Kidney tubule cell (primary cell): ENCODE data around the gene ZFP42.
"Not testable (repeated sequence)": the region's sequence is repeated elsewhere in the genome, so short reads cannot be mapped to it uniquely, and the experiment has no call there.

Source experiments
- DNase-seq: peaks from one replicate; pipeline ENCODE4 v3.0.0-alpha.2; 2018; ENCODE audit warnings: low spot score

Gene ZFP42

DNA sequence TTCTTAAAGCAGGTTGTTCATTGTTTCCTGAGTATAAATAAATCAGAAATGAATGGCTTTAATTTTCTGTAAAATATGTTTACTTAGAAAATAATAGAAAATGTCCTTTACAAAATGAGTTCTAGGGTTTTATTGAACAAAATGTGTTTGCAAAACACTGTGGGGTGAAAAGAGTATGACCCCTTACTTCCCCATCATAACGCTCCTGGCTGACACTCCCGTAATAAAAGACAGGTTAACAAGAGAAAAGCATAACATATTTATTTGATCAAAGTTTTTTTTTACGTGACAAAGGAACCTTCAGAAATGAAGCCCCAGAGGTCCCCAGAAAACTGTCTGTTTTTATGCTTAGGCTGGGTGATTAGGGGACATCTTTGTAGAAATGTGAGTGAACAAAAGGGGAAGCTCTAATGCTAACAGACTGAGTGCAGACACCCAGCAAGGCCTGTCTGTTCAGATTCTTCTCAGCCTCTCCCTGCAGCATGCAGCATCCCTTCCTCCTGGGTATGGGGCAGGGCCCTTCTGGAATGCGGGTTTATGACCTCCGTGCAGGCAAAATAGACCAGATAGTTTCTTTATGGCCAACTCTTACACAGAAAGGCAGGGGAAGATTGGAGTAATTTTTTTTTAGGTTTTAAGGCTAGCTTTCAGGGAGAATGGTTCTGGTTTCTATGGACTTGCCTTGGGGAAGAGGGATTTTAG lies 26.1 kb downstream of the ZFP42 start:
- DNase-seq: no peak

DNA sequence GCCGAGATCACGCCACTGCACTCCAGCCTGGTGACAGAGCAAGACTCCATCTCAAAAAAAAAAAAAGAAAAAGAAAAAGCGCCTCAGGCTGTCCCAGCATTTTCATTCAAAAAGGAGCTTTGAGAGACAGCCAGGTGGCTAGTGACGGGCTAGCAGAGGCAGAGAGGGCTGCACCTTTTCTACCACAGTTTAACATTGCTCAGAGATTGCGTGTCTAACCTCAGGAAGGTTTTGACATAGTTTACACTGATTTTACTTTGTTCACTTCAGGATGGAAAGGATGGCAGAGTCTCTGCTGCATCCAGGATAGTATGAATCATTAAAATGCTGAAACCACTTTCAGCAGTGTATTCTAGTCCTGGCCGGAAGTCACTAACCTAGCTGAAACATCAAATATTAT lies 28.1 kb downstream of the ZFP42 start:
- no peak for DNase-seq

DNA sequence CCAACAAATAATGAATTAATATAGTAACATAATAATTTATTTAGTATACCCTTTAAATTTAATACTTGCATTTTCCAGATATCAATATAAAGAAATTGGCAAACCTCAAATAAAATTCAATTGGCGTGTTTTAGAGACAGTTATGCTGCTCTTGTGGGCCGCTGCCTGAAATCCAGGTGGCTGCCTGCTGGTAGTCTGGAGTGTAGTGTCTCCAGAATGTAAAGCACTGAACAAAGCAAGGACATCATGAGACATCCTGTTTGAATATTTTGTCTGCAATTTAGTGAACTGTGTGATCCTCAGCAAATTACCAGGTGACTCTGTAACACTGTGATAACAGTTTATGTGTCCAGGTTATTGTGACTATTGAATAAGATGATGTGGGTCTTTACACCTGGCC lies 29.9 kb downstream of the ZFP42 start:
- DNase-seq: no peak

DNA sequence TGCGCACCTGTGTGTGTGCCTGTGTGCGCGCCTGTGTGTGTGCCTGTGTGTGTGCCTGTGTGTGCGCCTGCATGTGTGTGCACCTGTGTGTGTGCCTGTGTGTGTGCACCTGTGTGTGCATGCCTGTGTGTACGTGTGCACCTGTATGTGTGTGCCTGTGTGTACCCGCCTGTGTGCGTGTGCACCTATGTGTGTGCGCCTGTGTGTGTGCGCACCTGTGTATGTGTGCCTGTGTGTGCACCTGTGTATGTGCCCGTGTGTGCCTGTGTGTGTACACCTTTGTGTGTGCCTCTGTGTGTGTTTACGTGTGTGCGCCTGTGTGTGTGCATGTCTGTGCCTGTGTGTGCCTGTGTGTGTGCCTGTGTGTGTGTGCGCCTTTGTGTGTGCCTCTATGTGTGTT lies 33.5 kb downstream of the ZFP42 start:
- DNase-seq: no peak

DNA sequence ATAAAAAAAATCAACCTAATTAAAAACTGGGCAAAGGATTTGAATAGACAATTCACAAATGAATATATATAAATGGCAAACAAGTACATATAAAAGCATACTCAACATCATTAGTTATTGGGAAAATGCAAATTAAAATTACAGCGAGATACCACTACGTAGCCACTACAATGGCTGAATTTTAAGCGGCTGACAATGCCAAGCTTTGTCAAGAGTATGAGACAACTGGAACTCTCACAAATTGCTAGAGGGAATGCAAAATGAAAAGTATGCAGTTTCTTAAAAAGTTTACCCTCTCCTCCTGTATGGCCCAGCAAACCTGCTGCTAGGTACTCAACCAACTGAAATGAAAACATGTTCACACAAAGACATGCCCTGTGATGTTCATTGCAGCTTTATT lies 34.8 kb downstream of the ZFP42 start:
- no peak for DNase-seq

DNA sequence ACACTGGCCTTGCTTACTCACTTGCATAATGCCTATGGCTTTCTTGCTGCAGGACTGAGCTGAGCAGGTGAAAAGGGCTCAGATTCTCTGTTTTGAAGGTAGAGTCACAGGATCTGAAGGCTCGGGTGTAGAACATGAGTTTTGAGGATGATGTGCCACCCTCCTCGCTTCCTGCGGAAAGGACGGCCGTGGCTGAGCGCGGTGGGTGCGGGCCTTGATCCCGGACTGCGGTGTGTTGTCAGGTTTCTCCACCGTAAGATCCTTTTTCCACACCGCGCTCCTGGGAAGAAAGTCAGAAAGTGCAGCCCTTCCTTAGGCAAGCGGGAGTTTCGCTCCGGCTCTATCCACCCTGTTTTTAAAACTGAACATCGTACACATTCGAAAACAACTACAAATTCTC lies 36.2 kb downstream of the ZFP42 start:
- no peak for DNase-seq

DNA sequence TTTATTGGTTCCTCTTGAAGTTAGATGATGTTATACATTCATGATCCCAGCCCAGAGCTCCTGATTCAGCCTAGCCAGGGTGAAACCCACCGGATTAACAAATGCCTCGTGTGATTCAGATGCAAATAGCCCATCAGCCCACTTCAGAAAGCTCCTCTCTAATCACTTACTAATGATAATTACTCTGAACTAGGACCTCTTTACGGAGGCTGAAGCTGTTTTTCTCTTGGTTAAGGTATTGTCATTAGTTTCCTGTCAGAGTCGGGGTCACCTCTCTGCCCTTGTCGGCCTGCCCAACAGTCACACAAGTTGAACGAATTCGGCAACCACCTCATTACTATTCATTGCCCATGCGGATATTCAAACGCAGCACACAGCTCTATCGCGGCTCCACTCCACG lies 36.6 kb downstream of the ZFP42 start:
- no peak for DNase-seq

DNA sequence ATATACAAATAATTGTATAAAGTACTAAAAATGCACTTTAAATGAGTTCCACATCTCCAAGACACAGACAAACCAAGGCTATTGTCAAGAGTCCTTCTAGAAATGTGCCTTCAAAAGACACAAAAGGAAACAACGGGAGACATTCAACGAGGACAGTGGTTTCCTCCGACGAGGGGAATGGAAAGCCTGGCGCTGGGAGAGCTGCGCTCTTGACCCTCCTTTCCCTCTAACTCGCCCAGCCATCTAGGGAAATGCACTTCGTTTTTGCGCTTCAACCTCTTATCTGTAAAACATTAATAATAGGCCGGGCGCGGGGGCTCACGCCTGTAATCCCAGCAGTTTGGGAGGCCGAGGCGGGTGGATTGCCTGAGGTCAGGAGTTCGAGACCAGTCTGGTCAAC lies 37.0 kb downstream of the ZFP42 start:
- DNase-seq: no peak

DNA sequence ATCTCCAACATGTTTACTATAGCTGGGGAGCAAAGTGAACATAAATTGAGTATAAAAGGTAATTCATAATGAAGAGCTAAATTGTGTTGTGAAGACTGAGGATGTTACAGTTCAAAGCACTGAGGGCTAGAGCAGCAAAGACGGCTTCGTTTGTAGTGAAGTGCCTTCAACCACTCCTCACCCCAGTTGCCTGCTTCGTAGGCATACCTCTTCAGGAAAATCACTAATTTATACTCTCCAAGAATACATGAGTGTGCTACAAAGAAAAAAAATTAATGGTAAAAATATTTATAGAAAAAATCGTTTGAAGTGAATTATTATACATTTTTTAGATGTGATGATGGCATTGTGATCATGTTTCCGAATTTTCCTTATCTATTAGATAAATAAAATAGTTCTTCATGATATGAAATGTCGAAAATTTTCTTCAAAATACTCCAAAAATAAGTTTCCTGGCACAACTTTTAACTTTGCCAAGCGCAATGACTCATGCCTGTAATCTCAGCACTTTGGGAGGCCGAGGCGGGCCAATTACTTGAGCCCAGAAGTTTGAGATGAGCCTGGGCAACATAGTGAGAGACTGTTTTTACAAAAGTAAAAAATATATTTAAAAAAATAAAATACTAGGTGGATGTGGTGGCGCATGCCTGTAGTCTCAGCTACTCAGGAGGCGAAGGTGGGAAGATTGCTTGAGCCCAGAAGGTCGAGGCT lies 41.6 kb downstream of the ZFP42 start:
- DNase-seq: no peak

DNA sequence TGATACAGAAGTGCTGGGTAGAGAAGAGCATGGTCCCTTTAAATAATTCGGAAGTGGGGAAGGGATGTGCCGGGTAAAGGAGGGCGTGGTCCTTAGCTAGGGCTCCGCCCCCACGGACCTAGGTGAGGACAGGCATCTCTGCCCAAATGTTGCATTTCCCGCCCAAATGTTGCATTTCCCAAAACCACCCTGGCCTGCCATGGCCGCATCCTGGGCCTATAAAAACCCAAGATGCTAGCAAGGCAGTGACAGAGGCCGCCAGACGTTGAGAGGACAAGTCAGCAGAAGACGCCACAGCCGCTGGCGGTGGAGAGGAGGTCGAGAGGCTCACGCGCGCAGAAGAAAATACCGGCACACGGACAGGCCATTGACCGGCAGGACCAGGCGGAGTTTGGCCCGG lies 46.1 kb downstream of the ZFP42 start:
- DNase-seq: no peak

DNA sequence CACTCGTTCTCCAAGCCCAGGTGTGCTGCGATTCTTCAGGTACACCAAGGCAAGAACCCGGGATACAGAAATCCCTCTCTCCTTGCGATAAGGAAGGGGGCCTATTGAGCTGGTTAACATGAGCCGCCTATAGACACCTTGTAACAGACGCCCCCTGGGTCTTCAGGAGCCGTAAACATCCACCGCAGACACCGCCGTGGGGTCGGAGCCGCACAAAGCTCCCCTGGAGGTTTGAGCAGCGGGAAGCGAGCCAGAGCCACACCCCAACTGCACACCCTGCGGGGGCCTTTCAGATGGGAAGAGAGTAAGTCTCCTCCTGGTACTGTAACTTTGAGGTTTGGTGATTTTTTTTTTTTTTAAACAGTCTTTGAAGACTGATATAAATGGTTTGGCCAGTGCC lies 46.6 kb downstream of the ZFP42 start:
- no peak for DNase-seq

DNA sequence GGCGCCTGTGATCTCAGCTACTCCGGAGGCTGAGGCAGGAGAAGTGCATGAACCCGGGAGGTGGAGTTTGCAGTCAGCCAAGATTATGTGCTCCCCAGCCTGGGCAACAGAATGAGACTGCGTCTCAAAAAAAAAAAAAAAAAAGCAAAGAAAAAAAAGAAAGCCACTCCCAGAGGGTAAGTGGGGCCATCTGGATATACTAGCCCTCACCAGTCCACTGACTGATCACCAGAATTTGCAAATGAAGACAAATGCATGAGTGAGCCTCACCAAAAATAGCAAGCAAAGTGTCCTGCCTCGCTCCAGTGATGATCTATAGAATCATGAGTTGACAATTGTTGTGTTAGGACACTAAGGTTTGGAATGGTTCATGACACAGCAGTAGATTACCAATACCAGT lies 47.6 kb downstream of the ZFP42 start:
- DNase-seq: no peak

DNA sequence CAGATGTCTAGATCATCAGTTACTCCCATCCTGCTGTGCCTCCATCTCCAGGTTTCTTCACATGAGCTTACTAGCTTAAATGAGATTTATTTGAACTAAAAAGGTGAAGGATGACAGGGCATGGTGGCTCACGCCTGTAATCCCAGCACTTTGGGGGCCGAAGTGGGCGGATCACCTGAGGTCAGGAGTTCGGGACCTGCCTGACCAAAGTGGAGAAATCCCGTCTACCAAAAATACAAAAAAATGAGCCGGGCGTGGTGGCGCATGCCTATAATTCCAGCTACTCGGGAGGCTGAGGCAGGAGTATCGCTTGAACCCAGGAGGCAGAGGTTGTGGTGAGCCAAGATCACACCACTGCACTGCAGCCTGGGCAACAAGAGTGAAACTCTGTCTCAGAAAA lies 49.9 kb downstream of the ZFP42 start:
- not testable (repeated sequence) for DNase-seq

DNA sequence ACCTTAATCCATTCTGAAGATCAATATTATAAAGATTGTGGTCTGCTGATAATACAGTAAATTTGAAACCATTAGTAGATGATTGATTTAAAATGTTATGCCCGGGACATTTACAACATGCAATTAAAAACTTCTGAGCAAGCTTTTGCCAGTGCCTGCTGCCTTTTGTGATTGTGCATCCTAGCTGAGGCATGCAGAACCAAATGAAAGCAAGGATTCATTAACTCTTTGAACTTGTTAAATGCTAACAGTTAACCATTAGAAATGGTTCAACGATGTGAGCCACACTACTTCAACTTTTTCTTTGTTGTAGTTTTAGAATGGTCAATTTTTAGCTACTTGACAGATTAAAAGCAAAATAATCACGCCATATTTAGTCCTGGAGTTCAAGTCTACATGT lies 51.1 kb downstream of the ZFP42 start:
- DNase-seq: no peak

DNA sequence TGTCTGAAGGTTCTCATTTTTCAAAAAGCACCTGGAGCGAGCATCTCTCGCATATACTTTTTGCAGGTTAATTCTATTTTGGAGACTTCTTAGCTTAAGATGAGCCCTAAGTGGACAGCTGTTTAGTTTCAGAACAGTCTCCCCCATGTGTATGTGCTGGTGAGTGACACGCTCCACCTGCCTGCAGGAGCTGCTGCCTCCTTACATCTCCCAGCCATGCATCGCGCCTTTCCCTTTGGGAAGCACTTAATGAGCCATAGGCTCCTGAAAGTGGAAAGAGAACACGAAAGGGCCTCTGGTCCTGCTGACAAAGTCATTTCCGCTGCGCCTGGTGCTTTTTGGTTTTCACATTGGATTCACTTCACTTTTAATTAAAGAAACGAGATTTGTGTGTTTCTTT lies 57.7 kb downstream of the ZFP42 start:
- DNase-seq: no peak
